NT2/D1 (cell line): Measurements from ENCODE around the gene HS3ST3B1.

Experiments
- YY1 ChIP-seq: IDR thresholded peaks from 2 replicates; pipeline ENCODE4 v1.6.1; 2011; ENCODE audit not compliant: insufficient read length, insufficient read depth
- ZNF274 ChIP-seq: IDR thresholded peaks from 2 replicates; pipeline ENCODE4 v1.6.1; 2011; ENCODE audit warnings: mild to moderate bottlenecking, low read depth, low read length

DNA sequence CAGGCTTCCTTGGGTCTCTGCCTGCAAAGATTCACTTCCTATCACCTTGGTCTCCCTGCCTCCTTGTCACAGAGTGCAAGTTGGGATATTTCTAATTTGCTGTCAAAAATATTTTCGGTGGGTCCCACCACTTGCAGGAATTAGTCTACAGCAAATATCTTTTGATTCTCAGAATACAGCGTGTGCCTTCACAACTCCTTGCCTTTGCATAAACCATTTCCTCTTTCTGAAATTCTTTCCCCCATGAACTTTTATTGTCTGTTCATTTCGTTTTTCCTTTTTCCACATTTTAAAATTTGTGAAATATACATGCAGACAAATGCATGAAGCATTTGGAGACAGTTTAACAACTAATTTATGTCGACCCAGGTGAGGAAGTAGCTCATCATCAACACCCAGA lies 60.0 kb downstream of the HS3ST3B1 start:
- TF ChIP-seq ZNF274: no peak
- no peak for TF ChIP-seq YY1
